GM18508 (cell line): ENCODE data around the gene PPP1R13B.
"Not testable (repeated sequence)": the region's sequence is repeated elsewhere in the genome, so short reads cannot be mapped to it uniquely, and the experiment has no call there.

Experiments
- ATAC-seq: cut with Tn5 transposase; IDR thresholded peaks from one replicate; pipeline ENCODE4 v1.9.1; 2021; ENCODE audit warnings: moderate number of reproducible peaks; ENCODE audit not compliant: insufficient read depth, unreplicated experiment

Gene PPP1R13B

GRCh38 chr14:103691655-103692054, 155.7 kb downstream of the PPP1R13B start:
- ATAC-seq: not testable (repeated sequence)

GRCh38 chr14:103690332-103690731, 157.0 kb downstream of the PPP1R13B start:
- ATAC-seq: no peak

GRCh38 chr14:103688906-103689902, 158.2 kb downstream of the PPP1R13B start:
- ATAC-seq: no peak

GRCh38 chr14:103688441-103688840, 158.9 kb downstream of the PPP1R13B start:
- no peak for ATAC-seq

- no peak for ATAC-seq
Observed at GRCh38 chr14:103687712-103688111, 159.7 kb downstream of the PPP1R13B start.

- ATAC-seq: no peak
Observed at GRCh38 chr14:103686831-103687485, 160.4 kb downstream of the PPP1R13B start.

- no peak for ATAC-seq
Observed at GRCh38 chr14:103685276-103686211, 161.8 kb downstream of the PPP1R13B start.

GRCh38 chr14:103684871-103685270, 162.5 kb downstream of the PPP1R13B start:
- ATAC-seq: no peak

GRCh38 chr14:103684471-103684870, 162.9 kb downstream of the PPP1R13B start:
- ATAC-seq: no peak
